G401 (cell line): ENCODE measurements around the gene PZP. TPM values are rescaled to one million over a fixed set of nuclear protein-coding genes. Genes with fewer than 3 reads are reported as not detected.
"Not testable (repeated sequence)": the region's sequence is repeated elsewhere in the genome, so short reads cannot be mapped to it uniquely, and the experiment has no call there.

Experiments
- DNase-seq: peaks from one replicate; pipeline ENCODE4 v3.0.0-alpha.2; 2015; ENCODE audit warnings: low spot score
- in situ Hi-C: cut with HindIII; loops from 2 replicates; pipeline ENCODE4 v1.10.0; 2016; ENCODE audit warnings: low sequenced_read_pairs, mixed read lengths
- total RNA-seq: library from RNA; depleted of rRNA; stranded (reverse); fragments of >200 nt; shearing (Covaris generic); gene quantifications from 2 replicates; pipeline ENCODE4 v1.2.3, GENCODE V29; 2014; rRNA removed

PZP gene
- total RNA-seq = not detected in 2 replicates

- in situ Hi-C loops = no loop called here
- no peak for DNase-seq
Observed at GRCh38 chr12:9208229-9208628, at the start of gene PZP. PZP (minus strand) TSS chr12:9208395; CDS start chr12:9208341, 54 bp downstream.

GRCh38 chr12:9256758-9257405, 48.7 kb upstream of the PZP start:
- in situ Hi-C loops = no loop called here
- no peak for DNase-seq

- in situ Hi-C loops = no loop called here
- DNase-seq = no peak
Observed at GRCh38 chr12:9256341-9256740, 48.1 kb upstream of the PZP start.

- no peak for DNase-seq
- in situ Hi-C loops = no loop called here
Observed at GRCh38 chr12:9255837-9256236, 47.6 kb upstream of the PZP start.

GRCh38 chr12:9253464-9253863, 45.3 kb upstream of the PZP start:
- in situ Hi-C loops = no loop called here
- no peak for DNase-seq

- in situ Hi-C loops, DNase-seq: not testable (repeated sequence)
Observed at GRCh38 chr12:9252791-9253190, 44.6 kb upstream of the PZP start.

- no peak for DNase-seq
- in situ Hi-C loops = no loop called here
Observed at GRCh38 chr12:9252256-9252655, 44.1 kb upstream of the PZP start.

- in situ Hi-C loops = no loop called here
- DNase-seq = no peak
Observed at GRCh38 chr12:9248435-9248834, 40.2 kb upstream of the PZP start.

- DNase-seq = no peak
- in situ Hi-C loops = no loop called here
Observed at GRCh38 chr12:9244894-9245293, 36.7 kb upstream of the PZP start.

GRCh38 chr12:9243999-9244649, 35.9 kb upstream of the PZP start:
- in situ Hi-C loops = no loop called here

GRCh38 chr12:9241301-9241700, 33.1 kb upstream of the PZP start:
- in situ Hi-C loops = no loop called here
- no peak for DNase-seq

More at GRCh38 chr12:9243999-9244649, 35.9 kb upstream of the PZP start:
- no peak for DNase-seq

- no peak for DNase-seq
- in situ Hi-C loops = no loop called here
Observed at GRCh38 chr12:9240776-9241175, 32.6 kb upstream of the PZP start.

- in situ Hi-C loops, DNase-seq: not testable (repeated sequence)
Observed at GRCh38 chr12:9240004-9240635, 31.9 kb upstream of the PZP start.

GRCh38 chr12:9237286-9237685, 29.1 kb upstream of the PZP start:
- no peak for DNase-seq
- in situ Hi-C loops = no loop called here

GRCh38 chr12:9235519-9235918, 27.3 kb upstream of the PZP start:
- no peak for DNase-seq
- in situ Hi-C loops = no loop called here

GRCh38 chr12:9227950-9228349, 19.8 kb upstream of the PZP start:
- DNase-seq = no peak
- in situ Hi-C loops = no loop called here

GRCh38 chr12:9223830-9224229, 15.6 kb upstream of the PZP start:
- no peak for DNase-seq
- in situ Hi-C loops = no loop called here

- in situ Hi-C loops = no loop called here
- no peak for DNase-seq
Observed at GRCh38 chr12:9221483-9221882, 13.3 kb upstream of the PZP start.

GRCh38 chr12:9221011-9221410, 12.8 kb upstream of the PZP start:
- in situ Hi-C loops, DNase-seq: not testable (repeated sequence)

GRCh38 chr12:9214534-9214933, 6.3 kb upstream of the PZP start:
- no peak for DNase-seq
- in situ Hi-C loops = no loop called here

- in situ Hi-C loops = no loop called here
- DNase-seq = no peak
Observed at GRCh38 chr12:9211687-9212086, 3.5 kb upstream of the PZP start.
